HG03521 (cell line): ENCODE results near the gene GLIPR1L2.
A peak's percentile ranks its signal among the peaks of the same experiment; 100 is the strongest.
"Not testable (repeated sequence)": the region's sequence is repeated elsewhere in the genome, so short reads cannot be mapped to it uniquely, and the experiment has no call there.

Source experiments
- ATAC-seq: cut with Tn5 transposase; IDR thresholded peaks from one replicate; pipeline ENCODE4 v1.9.1; 2021; ENCODE audit warnings: mild to moderate bottlenecking, moderate library complexity; ENCODE audit not compliant: unreplicated experiment

The GLIPR1L2 gene

DNA sequence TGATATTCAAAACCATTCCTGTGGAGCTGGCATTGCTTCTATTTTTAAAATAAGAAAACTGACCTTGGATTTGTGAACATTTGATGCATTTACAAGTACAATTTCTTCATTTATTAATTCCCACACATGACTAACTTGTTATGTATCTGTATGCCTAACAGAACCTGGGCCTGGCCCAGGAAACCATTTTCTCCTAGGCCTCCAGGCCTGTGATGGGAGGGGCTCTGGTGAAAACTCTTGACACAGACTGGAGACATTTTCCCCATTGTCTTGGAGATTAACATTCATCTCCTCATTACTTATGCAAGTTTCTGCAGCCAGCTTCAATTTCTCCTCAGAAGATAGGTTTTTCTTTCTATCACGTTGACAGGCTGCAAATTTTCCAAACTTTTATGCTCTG lies 42.0 kb downstream of the GLIPR1L2 start:
- no peak for ATAC-seq

DNA sequence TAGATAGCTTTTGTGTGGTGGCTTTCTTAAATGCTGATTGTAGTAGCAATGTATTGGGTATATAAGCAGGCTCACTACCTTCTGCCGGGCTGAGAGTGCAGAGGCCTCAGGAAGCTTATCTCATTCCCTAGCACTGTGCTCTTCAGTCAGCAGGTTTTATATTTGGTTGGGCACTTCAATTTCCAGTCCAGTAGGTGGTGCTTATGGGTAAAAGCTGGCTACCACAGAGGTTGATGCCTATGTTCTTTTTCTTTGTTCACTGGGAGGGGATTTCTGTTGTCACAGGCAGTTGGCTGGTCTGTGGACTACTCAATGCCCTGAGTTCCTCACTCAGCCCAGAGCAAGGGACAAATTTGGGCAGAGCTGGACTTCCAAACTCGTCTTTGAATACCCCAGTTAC lies 46.7 kb downstream of the GLIPR1L2 start:
- no peak for ATAC-seq

DNA sequence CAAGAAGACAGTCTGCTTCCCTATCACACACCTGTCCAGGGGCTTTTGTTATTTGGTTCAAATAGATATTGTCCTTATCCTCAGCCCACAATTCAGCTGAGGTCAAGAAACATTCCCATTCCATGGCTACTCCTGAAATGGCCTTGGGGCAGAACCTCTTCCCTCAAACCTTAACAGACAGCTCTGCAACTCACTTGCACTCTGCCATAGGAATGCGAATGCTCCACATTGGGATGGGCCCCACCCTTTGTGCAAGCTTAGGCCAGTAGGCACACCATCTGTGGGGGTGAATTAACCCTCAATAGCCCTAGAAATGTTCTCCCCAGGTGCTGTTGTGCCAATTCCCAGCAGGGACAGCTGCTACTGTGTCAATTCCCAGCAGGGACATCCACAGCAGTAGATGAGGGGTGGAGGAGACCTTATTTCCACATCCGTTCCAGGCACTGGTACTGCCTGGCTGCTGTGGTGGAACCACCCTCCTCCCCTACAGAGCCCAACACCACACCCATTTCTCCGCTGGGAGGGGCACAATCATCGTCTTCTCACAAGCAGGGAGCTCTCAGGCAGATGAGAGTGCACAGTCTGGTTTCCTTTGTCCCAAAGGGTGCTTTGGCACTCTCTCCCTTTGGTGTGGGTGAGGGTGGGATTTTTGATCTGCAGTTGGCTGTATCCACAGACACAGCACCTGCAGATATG lies 47.3 kb downstream of the GLIPR1L2 start:
- ATAC-seq: no peak

DNA sequence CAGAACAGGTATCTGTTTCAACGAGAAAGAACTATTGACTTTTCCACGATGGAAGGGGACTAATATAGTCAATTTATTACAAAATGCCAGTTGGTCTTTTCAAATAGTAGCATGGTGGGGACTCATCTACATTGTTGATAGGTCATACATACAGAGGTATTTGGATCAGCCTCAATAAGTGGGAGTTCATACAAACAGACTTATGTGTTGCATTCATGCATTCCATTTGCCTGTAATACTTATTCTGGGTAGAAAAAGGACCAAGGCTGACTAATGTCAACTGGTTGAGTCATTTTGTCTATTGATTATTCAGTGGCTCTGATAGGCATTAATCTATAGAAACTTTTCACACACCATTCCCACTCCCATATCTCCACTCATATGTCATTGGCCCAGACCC lies 48.2 kb downstream of the GLIPR1L2 start:
- no peak for ATAC-seq

DNA sequence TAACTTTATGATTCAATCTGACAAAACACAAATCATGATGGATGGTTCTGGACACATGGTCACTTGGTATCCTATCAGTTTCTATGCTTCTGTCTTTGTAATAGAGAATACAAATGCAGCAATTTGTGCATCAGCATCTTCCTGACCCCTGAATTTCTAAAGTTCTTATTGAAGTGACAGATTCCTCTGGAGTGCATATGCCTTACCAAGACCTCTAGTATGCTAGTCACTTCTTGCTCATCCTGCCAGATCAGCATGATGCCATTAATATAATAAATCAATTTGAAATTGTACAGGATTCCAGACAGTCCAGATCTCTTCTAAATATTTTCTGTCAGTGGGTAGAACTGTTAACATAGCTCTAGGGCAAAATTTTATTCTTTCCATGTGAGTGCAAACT lies 49.0 kb downstream of the GLIPR1L2 start:
- no peak for ATAC-seq

DNA sequence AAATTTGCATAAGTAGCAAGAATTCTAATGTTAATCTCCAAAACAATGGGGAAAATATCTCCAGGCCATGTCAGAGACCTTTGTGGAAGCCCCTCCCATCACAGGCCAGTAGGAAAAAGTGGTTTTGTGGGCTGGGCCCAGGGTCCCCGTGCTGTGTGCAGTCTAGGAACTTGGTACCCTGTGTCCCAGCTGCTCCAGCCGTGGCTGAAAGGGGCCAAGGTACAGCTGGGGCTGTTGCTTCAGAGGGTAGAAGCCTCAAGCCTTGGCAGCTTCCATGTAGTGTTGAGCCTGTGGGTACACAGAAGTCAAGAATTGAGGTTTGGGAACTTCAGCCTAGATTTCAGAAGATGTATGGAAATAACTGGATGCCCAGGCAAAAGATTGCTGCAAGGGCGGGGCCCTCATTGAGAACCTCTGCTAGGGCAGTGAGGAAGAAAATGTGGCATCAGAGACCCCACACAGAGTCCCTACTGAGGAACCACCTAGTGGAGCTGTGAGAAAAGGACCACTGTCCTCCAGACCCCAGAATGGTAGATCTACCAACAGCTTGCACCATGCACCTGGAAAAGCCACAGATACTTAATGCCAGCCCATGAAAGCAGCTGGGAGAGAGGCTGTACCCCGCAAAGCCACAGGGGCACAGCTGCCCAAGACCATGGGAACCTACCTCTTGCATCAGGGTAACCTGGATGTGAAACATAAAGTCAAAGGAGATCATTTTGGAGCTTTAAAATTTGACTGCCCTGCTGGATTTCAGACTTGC lies 51.0 kb downstream of the GLIPR1L2 start:
- not testable (repeated sequence) for ATAC-seq

DNA sequence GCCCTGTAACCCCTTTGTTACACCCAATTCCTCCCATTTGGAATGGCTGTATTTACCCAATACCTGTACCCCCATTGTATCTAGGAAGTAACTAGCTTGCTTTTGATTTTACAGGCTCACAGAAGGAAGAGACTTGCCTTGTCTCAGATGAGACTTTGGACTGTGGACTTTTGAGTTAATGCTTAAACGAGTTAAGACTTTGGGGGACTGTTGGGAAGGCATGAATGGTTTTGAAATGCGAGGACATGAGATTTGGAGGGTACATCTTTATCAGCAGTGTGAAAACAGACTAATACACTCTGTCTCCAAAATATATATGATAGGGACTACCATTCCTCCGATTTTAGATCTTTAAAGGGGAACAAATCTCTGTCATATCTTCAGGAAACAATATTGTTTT lies 51.6 kb downstream of the GLIPR1L2 start:
- ATAC-seq: not testable (repeated sequence)

DNA sequence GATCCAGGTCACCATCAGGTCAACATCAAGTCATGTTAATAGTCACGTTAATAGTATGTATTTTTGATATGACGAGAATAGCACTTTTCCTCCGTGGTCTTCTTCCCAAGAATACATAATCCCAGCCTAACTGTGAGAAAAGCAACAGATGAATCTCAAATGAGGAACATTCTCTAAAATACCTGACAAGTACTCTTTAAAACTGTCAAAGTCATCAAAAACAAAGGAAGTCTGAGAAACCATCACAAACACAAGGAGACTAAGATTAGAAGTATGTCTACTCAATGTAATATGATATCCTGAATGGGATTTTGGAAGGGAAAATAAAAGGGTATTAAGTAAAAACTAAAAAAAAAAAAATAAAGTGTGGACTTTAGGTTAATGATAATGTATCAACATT lies 52.8 kb downstream of the GLIPR1L2 start:
- ATAC-seq: no peak

DNA sequence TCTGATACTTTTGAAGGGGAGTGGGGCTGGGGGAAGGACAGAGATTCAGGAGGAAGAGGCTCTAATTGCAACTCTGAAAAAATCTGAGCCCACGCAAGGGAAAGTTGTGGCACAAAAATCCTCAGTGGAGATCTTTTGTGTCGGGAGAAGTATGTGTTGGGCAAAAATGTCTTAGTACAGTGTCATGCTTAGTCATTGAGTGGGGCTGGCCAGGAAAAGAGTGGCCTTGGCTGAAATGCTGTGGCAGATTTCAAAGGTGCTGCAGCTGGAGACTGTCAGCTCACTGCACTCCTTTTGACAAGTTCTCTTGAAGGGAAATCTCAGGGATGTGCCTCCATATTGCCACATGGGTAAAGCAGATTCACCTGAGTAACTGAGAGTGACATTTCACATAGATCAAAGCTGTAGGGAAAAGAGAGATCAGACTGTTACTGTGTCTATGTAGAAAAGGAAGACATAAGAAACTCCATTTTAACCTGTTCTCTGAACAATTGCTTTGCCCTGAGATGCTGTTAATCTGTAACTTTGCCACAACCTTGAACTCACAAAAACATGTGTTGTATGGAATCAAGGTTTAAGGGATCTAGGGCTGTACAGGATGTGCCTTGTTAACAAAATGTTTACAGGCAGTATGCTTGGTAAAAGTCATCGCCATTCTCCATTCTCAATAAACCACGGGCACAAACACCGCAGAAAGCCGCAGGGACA lies 53.7 kb downstream of the GLIPR1L2 start:
- no peak for ATAC-seq

DNA sequence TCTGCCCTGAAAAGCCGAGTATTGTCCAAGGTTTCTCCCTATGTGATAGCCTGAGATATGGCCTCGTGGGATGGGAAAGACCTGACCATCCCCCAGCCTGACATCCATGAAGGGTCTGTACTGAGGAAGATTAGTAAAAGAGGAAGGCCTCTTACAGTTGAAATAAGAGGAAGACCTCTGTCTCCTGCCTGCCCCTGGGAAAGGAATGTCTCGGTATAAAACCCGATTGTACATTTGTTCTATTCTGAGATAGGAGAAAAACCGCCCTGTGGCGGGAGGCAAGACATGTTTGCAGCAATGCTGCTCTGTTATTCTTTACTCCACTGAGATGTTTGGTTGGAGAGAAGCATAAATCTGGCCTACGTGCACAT lies 54.2 kb downstream of the GLIPR1L2 start:
- not testable (repeated sequence) for ATAC-seq

DNA sequence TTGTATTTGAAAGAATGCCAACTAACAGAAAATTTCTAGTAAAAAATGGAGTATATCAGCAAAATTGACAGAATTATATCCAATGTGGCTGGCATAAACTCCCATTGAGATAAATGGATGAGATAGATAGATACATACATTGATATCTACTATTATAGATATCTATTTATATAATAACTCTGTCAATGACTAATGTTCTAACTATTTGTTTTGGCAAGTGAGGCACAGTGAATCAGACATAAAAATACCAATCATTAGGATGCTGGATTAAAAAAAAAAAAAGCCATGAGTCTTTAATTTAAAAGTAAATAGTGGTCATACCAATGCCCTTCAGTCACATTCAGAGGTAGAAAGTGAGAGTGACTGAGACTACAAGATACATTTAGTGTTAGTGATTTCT lies 56.0 kb downstream of the GLIPR1L2 start:
- ATAC-seq: no peak

DNA sequence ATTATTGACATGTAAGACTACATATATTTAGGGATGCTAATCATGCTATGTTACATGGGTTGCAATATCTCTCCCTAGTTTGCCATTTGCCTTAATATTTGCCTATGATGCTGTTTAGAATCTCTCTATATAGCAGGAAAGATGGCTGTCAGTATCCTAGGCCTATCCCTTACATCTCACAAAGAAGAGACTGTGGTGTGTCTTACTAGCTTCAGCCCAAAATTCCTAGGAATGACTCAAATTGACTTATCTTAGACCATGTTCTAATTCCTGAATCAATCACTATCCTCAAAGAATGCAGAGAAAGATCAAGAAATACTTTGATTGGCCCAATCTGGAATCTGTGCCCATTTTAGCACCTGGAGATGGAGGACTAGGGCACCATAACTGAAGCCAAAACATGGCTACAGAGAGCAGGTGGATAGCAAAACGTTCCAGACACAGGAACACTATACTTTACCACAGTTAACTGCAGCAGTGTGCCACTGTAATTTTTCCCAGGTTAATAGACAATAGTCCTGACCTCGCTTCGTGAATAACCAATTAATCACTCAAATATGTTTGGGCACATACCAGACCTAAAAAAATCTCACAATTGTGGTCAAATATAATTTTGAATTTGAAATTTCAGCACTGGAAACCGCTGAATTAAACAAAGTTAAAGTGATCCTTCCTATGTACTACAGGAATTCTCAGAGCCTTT lies 57.0 kb downstream of the GLIPR1L2 start:
- ATAC-seq: no peak

DNA sequence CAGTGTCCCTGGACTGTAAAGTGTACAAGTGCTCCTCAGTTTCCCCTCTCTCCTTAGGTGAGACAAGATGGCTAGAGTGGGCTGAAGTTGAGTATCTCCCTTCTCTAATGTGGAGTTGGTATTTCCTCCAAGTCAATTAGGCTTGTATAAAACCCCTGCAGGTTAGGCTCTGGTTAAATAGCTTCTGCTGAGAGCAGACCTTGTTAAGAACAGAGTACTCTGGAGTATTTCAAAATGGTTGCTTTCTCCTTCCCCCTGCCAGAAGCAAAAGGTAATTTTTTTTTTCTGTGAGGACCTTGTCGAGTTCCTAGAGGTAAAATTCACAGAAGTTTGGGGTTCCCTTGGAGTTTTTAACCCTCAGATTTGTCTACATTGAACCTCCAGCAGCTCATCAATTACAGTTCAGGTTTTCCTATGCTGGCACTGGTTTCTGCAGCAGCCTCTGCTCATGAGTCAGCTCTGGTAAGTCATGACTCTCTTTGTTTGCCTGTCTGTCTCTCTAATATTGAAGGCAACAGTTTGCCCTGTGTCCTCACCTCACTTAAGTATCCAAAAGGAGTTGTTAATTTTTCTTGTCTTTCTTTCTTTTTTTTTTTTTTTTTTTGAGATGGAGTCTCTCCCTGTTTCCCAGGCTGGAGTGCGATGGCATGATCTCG lies 61.9 kb downstream of the GLIPR1L2 start:
- ATAC-seq: no peak

DNA sequence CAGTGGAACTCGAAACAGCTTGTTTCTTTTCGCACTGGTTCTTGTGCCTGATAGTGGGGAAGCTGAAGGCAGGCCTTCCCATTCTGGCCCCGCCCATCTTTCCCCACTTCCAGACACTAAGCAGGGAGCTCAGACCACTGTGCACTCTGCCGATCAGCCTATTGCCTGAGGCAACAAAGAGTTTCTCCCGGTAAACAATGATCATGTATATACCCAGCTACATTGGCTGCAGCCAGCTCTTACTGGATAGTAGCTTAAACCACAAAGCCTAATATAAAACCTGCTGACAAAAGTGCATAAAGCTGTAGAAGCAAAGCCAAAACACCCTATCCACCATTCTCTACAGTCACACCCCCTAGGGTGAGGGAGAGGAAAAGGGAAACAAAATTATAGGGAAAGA lies 65.0 kb downstream of the GLIPR1L2 start:
- no peak for ATAC-seq

DNA sequence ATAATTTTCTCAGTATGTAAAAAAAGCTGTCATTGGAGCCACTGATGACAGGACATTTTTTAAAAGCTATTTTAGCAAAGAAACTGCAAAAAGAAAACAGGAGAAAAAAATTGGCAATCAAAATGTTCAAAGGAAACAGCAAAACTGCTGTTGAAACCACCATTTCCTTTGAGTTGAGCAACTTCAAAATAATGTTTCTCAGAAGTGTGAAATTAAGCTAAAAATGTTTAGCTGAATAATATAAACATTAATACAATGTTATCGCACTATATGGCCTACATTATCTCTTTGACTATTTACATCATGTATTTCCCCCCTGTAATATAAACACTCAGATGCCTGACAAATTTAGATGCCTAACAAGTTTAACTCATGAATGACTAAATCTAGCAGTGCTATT lies 66.3 kb downstream of the GLIPR1L2 start:
- no peak for ATAC-seq

DNA sequence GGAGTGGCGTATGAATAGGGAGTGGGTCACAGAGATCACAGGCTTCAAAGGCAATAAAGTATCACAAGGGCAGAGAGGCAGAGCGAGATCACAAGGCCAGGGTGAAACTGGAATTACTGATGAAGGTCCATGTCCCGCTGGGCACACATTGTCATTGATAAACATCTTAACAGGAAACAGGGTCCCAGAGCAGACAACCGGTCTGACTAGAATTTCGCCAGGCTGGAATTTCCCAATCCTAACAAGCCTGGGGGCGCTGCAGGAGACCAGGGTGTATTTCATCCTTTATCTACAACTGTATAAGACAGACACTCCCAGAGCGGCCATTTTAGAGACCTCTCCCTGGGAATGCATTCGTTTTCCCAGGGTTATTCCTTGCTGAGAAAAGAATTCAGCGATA lies 67.0 kb downstream of the GLIPR1L2 start:
- not testable (repeated sequence) for ATAC-seq

DNA sequence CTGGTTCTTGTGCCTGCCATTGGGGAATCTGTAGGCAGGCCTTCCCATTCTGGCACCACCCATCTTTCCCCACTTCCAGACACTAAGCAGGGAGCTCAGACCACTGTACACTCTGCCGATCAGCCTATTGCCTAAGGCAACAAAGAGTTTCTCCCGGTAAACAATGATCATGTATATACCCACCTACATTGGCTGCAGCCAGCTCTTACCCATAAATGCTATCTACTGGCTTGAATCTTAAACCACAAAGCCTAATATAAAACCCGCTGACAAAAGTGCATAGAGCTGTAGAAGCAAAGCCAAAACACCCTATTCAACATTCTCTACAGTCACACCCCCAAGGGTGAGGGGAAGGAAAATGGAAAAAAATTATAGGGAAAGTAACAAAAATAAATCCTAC lies 68.9 kb downstream of the GLIPR1L2 start:
- ATAC-seq: no peak

DNA sequence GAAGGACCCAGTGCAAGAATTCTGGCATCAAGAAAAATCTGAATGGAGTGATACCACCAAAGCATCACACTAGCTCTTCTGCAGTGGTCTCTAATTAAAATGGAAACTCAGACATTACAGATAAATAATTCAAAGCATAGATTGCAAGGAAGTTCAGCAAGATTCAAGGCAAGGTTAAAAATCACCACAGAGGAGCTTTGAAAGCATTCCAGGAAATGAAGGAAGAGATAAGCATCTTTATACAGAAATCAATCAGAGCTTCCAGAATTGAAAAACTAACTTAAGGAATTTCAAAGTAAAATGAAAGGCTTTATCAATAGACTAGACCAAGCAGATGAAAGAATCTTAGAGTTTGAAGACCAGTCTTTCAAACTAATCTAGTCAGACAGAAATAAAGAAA lies 69.3 kb downstream of the GLIPR1L2 start:
- ATAC-seq: no peak

DNA sequence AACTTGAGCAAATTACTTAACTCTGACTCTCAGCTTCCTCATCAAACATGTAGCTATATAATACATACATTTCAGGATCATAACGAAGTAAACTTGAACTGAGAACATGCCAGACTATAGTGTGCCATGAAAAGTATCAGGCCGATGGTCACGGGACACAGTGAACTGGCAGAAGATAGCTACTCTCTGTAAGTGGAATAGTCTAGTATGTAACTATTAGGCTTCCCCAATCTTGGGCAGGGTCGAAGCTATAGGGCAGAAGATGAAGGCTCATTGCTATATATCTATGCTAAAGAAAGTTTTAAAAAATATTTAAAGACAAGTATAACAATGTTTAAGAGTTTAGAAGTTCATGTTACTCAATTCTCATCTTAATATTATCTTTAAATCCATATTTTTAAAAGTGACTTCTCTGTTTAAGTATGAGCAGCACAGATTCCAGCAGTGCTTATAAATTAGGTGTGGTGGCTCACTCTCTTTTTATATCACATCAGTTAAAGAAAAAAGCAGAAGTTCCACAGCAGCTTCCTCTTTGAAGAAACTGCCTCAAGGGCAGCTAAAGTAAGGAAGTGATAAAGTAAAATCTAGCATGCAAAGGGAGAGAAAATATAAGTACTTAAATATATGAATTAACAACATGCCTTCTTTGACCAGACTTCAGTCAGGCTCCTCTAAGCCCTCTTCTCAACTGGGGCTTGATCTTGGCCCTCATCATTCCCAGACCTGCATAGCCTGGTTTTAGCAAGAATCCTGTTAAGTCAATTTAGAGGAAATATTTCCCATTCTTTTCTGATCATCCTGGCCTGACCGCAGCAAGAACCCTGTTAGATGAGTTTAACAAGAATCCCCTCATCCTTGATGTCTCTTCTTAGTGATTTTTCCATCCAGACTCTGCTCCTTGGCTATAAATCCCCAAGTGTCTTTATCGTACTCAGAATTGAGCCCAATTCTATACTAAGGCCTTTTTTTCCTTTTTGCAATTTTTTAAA lies 81.3 kb downstream of the GLIPR1L2 start:
- peak; percentile 49 for ATAC-seq

DNA sequence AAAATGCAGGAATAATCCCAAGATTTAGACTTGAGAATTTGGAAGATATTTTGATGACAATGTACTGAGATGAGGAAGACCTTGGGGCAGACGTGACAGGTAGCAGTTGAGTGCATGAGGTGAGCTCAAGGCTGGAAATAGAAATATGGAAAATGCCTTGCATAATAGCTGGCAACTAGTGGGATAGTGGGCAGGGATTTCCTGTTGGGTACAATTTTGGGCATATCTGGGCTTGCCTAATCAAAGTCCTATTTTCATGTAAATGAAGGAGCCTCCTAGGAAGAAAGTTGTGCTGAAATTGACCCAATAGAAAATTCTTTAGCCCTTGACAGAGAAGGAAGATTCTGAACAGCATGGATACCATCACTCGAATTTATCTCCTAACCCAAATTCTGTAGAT lies 83.2 kb downstream of the GLIPR1L2 start:
- no peak for ATAC-seq
